GM21367 (cell line): Measurements from ENCODE around the gene CDNF.

Experiments used
- ATAC-seq: cut with Tn5 transposase; IDR thresholded peaks from one replicate; pipeline ENCODE4 v1.9.1; 2021; ENCODE audit not compliant: unreplicated experiment

Gene CDNF

DNA sequence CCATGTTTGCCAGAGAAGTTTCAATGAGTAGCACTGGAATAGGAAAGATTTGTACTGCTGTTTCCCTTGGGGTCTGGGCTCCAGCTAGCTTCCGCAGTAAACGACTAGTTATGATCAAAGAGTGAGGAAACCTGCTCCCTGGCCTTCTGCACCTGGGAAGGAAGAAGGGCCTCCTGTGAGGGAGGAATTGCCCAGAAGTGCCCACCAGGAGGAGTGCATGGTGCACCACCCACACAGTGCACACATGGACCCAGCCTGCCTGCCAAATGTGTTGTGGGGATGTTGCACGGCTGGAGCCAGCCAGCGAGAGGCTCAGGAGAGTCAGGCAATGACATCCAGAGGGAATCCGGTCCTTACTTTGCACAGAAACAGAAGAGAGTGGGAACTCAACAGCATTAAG lies 36.1 kb downstream of the CDNF start:
- no peak for ATAC-seq

DNA sequence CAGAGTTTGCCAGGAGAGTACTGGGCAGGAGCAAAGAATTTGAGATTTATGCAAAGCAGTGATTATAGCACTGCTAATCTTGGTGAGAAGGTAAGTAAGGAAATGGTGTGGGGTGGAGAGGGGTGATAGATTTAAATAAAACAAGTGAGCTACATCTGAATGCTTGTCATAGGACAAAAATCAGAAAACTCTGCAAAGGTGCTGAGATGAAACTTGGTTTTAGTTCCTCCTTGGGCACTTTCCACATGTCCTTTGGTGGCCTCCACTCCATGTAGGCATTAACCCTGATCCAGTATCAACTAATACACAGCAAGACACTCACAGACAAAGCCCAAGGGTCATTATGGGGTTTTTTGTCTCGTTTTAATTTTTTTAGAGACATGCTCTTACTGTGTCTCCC lies 37.4 kb downstream of the CDNF start:
- ATAC-seq = no peak

DNA sequence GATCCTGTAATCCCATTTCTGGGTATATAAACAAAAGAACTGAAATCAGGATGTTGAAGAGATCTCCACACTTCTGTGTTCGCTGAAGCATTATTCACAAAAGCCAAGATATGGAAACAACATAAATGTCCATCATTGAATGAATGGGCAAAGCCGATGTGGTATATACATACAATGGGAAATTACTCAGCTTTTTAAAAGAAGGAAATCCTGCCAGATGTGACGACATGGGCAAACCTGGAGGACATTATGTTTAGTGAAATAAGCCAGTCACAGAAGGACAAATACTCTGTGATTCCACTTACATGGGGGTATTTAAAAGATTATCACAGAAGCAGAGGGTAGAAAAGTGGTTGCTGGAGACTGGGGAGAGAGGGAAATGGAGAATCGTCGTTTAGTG lies 39.2 kb downstream of the CDNF start:
- ATAC-seq = no peak

DNA sequence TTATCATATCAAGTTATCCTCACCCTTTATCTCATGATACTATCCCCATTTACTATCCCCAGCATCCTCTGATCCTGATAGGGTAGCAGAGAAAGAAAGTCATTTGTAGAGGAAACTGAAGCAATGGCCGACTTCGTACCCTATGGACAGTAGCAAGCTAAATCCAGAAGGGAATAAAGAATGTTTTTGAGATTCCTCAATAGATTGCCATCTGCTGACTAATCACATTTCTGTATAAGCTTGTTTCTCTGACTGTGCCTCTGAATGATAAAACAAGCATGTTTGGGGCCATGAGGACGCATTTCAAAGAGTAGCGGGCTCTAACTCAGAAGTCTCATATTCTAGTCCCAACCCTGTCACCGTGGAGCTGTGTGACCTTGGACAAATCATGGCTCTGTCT lies 49.9 kb downstream of the CDNF start:
- ATAC-seq = no peak

DNA sequence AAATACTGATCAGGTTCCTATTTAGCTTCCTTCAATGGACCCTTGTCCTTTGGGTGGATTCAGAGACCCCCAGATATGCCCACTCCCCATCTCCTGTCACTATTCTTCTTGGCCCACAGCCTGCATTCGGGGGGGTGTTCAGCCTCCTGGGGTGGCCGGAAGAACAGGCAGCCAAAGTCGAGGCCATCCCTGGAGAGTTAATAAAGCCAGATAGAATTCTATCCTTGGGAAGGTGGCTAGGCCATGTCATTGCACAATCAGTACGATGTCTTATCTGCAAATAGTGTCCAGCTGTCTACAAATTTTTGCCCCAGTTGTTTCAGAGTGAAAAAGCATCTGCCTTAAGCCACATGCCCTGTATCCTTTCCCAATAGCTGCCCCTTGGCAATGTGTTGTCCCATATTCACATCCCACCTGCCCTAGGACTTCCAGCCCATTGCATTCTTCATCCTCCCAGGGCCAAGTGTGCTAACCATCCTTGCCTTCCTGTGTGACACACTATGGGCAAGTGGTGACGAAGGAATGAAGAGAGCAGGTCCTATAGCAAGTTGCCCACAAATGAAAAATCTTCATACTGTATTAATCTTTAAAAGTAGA lies 53.3 kb downstream of the CDNF start:
- ATAC-seq = no peak

DNA sequence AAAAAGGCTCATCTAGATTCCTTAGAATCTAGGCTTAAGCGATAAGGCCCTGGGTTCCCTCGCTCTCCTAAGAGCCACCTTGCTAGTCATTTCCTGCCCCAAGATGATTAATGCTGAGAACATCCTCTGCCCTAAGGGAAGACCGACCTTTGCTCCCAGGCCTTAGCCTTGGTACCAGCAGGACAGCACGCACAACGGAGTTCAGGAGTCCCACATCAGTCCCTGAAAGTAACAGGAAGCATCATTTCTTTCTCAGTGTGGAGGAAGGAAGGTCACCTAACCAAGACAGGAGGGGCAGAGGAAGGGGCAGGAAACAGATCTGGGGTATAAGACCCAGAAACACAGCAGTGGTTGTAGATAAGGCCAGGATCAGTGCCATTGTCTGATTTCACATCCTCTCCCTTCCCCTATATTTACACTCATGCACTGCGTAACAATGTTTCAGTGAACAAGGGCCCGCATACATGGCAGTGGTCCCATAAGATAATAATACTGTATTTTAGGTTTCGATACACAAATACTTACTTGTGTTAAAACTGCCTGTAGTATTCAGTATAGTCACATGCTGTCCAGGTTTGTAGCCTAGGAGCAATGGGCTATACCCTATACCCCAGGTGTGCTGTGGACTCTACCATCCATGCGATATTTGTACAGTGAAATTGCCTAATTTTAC lies 55.0 kb downstream of the CDNF start:
- no peak for ATAC-seq

DNA sequence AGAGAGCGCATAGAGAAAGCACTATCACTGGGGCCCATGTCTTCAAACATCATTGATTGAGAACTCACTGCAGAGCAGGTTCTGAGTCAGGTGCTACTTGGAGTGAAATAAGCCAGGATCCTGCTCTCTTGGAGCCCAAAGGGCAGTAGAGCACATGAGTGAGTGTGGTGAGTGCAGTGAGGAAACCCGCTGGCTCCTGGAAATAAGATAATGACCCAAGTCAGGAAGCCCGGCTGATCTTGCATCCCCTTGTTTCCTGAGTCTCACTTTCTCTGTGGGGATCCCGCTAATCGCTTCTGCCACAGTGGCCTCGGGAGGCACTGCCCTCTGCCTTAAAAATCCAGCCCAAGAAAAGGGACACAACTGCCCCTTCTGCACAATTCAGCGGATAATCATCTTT lies 56.1 kb downstream of the CDNF start:
- no peak for ATAC-seq

DNA sequence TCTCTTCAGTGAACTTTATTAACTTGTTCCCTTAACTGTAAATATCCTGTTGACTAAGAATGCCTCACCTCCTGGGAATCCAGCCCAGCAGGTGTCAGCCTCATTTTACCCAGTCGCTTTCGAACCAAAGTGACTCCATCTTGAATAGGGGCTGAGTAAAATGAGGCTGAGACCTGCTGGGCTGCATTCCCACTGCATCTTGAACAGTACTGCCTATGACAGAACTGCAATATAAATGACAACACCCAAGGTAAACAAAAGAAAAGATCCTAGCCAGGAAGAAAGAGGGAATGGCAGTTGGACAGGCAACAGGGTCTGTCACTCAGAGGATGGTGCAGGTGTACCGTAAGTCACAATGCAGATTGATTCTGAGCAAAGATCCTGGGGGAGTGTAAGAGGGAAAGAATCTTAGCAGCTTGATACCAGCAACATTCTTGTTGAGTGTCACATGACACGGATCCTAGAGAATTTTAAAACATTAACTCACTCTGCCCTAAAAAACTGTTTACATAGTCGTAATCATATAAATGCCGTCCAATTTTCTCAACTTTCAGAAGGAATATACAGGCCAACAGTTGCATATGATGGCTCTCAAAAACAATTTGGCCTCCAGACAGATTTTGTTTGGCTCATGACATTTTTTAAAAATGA lies 58.7 kb downstream of the CDNF start:
- no peak for ATAC-seq

DNA sequence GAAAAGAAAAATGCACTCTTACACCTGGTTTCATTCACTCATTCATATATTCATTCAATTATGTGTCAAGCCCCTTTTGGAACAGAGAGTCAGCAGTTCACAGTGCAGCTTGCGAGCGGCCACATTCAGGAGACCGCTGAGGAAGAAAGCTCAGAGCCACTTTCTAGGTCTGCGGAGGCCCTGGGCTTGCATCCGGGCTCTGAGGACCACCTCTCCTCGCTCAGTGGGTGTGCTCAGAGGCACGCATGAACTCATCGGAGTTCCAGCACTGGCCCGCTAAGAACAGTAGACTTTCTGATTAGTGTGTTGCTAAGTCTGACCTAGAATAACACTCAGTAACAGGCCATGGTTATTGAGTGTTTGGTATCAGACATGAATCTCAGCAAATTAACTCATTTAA lies 61.3 kb downstream of the CDNF start:
- ATAC-seq = no peak

DNA sequence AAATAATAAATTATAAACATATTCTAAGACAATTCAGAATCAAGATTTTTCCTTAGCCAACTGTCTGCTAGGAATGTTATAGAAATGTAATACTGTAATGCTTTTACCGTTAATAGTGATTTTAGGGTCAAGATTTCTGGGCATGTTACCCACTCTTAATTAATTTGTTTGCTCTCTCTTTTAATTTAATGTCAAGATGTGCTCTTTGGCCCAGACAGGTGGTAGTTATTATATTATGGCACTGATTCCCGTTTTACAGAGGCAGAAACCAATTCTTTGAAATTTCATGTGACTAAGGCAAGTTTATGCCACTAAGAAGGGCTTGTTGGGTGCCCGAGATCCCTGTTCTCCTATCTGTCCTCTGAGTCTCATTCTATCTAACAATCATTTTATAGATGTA lies 62.2 kb downstream of the CDNF start:
- no peak for ATAC-seq

DNA sequence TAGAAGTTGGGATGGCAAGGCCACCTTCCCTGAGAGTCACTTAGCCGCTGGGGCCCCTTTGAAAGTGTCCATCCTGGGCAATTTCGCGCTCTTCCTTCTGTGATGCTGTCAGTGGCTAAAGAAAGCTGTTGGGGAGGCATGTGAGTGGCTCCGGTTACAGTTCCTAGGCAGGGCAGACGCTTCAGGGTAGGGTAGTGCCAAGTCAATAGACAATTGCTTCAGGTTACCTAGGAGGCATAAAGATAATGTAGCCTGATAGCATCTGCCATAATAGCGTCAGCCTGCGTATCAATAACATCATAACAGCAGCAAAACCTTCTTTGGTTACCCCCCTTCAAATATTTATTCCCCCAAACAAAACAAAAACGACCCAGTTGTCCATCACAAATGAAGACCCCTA lies 63.0 kb downstream of the CDNF start, which contains the start of gene FAM107B:
Gene FAM107B (minus strand): TSS at position 101 of the 400 bp plus-strand sequence. CDS start 234 bp downstream, outside the sequence.
- ATAC-seq = no peak

DNA sequence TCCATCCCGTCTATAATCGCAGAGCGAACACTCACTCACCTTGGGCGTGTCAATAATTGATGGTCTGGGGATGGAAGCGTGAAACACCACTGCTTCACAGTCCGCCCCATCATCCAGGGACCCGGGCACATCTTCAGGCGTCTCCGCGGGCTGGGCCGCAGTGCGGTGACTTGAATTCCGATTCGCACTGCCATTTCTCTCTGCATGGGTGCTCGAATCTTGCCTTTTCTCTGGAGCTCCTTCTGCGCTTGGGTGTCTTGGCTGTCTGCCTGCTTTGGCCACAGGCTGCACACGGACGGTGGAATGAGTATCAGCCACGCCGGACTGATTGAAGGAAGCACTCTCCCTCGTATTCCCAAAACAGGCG lies 63.6 kb downstream of the CDNF start:
- no peak for ATAC-seq

DNA sequence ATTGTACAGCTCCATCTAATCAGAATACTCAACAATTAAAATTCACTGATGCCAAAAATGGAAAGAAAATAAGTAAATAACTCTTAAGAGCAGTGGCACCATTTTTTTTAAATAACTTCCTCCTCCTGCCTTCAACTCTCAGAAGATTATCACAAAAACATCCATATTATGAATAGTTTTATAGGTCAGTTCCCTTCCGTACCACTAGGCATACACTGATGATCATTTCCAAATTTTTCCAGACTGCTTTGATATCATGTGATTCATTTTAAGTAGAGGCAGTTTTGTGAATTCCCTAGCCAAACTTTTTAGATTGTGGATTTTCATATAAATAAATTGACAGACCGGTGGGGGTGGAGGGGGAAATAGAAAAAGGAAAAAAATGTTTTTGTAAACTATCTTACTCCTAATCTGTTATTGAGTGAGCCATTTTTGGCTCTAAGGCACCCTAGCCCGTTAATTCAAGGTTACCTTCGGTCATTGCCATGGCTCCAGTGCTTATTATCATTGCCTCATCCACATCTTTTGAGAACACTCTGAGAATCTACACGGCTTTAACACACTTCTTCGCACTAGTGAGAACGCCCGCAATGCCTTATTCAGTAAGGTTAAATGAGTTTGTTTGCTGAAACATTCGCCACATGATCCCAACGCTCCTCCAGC lies 64.2 kb downstream of the CDNF start:
- no peak for ATAC-seq

DNA sequence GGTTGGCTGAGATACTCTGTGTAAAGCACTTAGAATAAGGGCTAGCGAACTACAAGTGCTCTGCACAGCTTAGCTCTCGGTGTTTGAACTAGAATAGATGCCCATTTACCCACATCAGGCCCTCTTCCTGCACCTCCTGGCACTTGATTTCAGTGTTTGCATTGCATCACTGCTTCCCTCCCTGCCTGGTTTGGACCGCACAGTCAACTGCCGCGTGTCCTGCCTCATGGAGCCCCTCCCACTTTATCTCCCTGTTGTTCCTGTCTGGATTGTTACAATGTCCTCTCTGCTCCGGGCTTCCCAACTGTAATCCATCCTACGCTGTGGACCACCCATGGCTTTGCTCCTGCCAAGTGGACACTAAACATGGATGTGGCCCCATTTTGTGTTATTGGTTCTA lies 65.4 kb downstream of the CDNF start:
- ATAC-seq = no peak

DNA sequence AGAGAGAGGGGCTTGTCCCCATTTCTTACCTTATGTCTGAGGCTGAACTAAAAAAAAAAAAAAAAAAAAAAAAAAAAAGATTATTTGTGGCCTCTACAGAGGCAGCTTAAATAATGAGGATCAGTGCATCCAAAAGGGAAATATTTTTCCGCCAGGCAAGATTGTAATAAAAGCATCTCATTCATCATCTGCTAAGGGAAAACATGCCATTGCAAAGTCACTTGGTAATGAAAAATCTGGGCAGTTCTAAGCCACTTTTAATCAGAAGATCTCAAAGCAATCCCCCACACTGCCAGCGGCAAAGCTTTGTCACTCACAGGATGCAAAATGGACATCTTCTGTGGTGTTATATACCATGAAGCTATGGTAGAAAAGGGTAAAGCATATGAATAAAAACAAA lies 66.9 kb downstream of the CDNF start:
- ATAC-seq = no peak
